AG04450 (cell line): ENCODE data around the gene NKIRAS2. TPM values are rescaled to one million over a fixed set of nuclear protein-coding genes. Genes with fewer than 3 reads are reported as not detected.
A peak's percentile ranks its signal among the peaks of the same experiment; 100 is the strongest.

ENCODE experiments used
- CTCF ChIA-PET: fragments of 300-600, 350-600 bp; formaldehyde crosslinking; extraction: SDS; loops from one replicate; lab custom pipeline; 2022; ENCODE audit warnings: antibody characterized with exemption, inconsistent platforms; lab: Charles Lee
- POLR2A ChIA-PET: fragments of 350-600 bp; formaldehyde crosslinking; extraction: SDS; loops from one replicate; lab custom pipeline; 2021; ENCODE audit warnings: antibody characterized with exemption, inconsistent platforms; lab: Yijun Ruan, JAX
- DNase-seq: peaks from one replicate; pipeline ENCODE4 v3.0.0-alpha.2; 2011; ENCODE audit warnings: low read depth, low spot score
- H3K27ac ChIP-seq: one replicate; pipeline ENCODE4 v1.5.1; 2012; ENCODE audit warnings: low read depth, low read length, control low read depth
- H3K27me3 ChIP-seq: one replicate; pipeline ENCODE4 v1.6.0; 2012; ENCODE audit warnings: low read length; ENCODE audit not compliant: control insufficient read depth, insufficient read depth
- H3K4me3 ChIP-seq: 2 replicates; pipeline ENCODE4 v1.5.1; 2011; ENCODE audit warnings: mild to moderate bottlenecking, low read depth, low read length, control low read depth
- H3K9me3 ChIP-seq: 2 replicates; pipeline ENCODE4 v1.5.1; 2012; ENCODE audit warnings: low read length; ENCODE audit not compliant: control insufficient read depth, insufficient read depth
- CTCF ChIP-seq: IDR thresholded peaks from 2 replicates; pipeline ENCODE4 v1.5.1; 2011; ENCODE audit warnings: low read depth, low read length, control low read depth, inconsistent platforms
- polyA plus RNA-seq: library from polyadenylated mRNA; depleted of rRNA; stranded (reverse); fragments of >200 nt; gene quantifications from 2 replicates; pipeline ENCODE4 v1.2.3, GENCODE V29; 2011

Gene NKIRAS2
- polyA plus RNA-seq, 1 experiment: 46.5 TPM

GRCh38 chr17:42025936-42026335 is 6.0 kb downstream of the NKIRAS2 start:
- peak overlapping the region; percentile 47 for H3K27ac ChIP-seq
- ChIA-PET CTCF (interaction anchor here (0.5 to 1.9 kb wide), 15 partner anchors 8 to 197 kb away, joined by 3 to 14 read pairs (median 4); partner anchors contain the start of genes CNP, DHX58 and DNAJC7), POLR2A (interaction anchor here (1.6 to 2.2 kb wide), 2 partner anchors 8 to 11 kb away, joined by 4 to 7 read pairs; partner anchors contain the start of gene DNAJC7)
- H3K4me3 ChIP-seq: no peak overlapping the region
- H3K27me3 ChIP-seq: peaks cover 8% of the 10 kb centered on the region
- no peaks in the 10 kb centered on the region for H3K9me3 ChIP-seq
- no peak for DNase-seq
- no peak for TF ChIP-seq CTCF

GRCh38 chr17:42026857-42027589 is 7.1 kb downstream of the NKIRAS2 start:
- POLR2A ChIA-PET: interaction anchor here (1.6 to 2.2 kb wide), 2 partner anchors 9 to 10 kb away, joined by 4 to 7 read pairs; partner anchors contain the start of gene DNAJC7

GRCh38 chr17:42027590-42027889 is 7.7 kb downstream of the NKIRAS2 start:
- Histone ChIP-seq H3K27me3 (peaks cover 13% of the 10 kb centered on the region), H3K4me3 (no peak overlapping the region), H3K27ac (no peak overlapping the region), H3K9me3 (no peaks in the 10 kb centered on the region)
- ChIA-PET POLR2A (interaction anchor here (2.2 kb wide), 1 partner anchor 10 kb away, joined by 7 read pairs; the partner anchor contains the start of gene DNAJC7), CTCF (interaction anchor here (0.6 to 1.9 kb wide), 3 partner anchors 7 to 90 kb away, joined by 3 to 6 read pairs (median 6); partner anchors contain the start of gene NKIRAS2)
- no peak for TF ChIP-seq CTCF
- no peak for DNase-seq

More at GRCh38 chr17:42026857-42027589, 7.1 kb downstream of the NKIRAS2 start:
- DNase-seq: no peak
- Histone ChIP-seq H3K27ac (no peak overlapping the region), H3K9me3 (no peaks in the 10 kb centered on the region), H3K4me3 (no peak overlapping the region), H3K27me3 (peaks cover 13% of the 10 kb centered on the region)
- CTCF ChIA-PET: interaction anchor here (0.6 to 1.9 kb wide), 7 partner anchors 7 to 552 kb away, joined by 3 to 6 read pairs (median 4); partner anchors contain the start of gene NKIRAS2
- no peak for TF ChIP-seq CTCF

GRCh38 chr17:42027961-42028790 is 8.3 kb downstream of the NKIRAS2 start:
- H3K27ac ChIP-seq: no peak overlapping the region
- H3K27me3 ChIP-seq: peaks cover 16% of the 10 kb centered on the region
- CTCF ChIA-PET: interaction anchor here (0.6 to 1.9 kb wide), 7 partner anchors 8 to 1107 kb away, joined by 3 to 6 read pairs (median 4); partner anchors contain the start of gene NKIRAS2
- POLR2A ChIA-PET: no interaction called here
- no peak overlapping the region for H3K4me3 ChIP-seq
- H3K9me3 ChIP-seq: no peaks in the 10 kb centered on the region
- no peak for DNase-seq
- peak; percentile 25; the same call in 1 of the 2 replicates for TF ChIP-seq CTCF
